Mesenchymal stem cell (in vitro differentiated cells and primary cell): Measurements from ENCODE around the gene AMPD2.

Experiments
- DNase-seq: peaks from one replicate; pipeline ENCODE4 v3.0.0-alpha.2; 2013
- H2AFZ ChIP-seq: one replicate; pipeline ENCODE4 v1.6.1; 2013; ENCODE audit warnings: low read depth, mild to moderate bottlenecking, control low read depth, inconsistent platforms, low read length, moderate library complexity
- H2AK5ac ChIP-seq: 2 replicates; pipeline ENCODE4 v1.6.1; 2013; ENCODE audit warnings: low read length, moderate library complexity, mild to moderate bottlenecking, inconsistent platforms; ENCODE audit not compliant: severe bottlenecking
- H2BK120ac ChIP-seq: one replicate; pipeline ENCODE4 v1.6.1; 2013; ENCODE audit warnings: low read depth, mild to moderate bottlenecking, inconsistent platforms, low read length, moderate library complexity
- H2BK12ac ChIP-seq, 2 experiments: one replicate each; pipeline ENCODE4 v1.6.1; 2013; ENCODE audit warnings: inconsistent platforms in 2 of 2, low read length in 2 of 2, mild to moderate bottlenecking in 2 of 2, moderate library complexity in 2 of 2, control low read depth in 1 of 2
- H2BK15ac ChIP-seq: one replicate; pipeline ENCODE4 v1.6.1; 2013; ENCODE audit warnings: mild to moderate bottlenecking, low read depth, inconsistent platforms; ENCODE audit not compliant: poor library complexity, severe bottlenecking
- H2BK5ac ChIP-seq: 2 replicates; pipeline ENCODE4 v1.6.1; 2013; ENCODE audit warnings: low read depth, mild to moderate bottlenecking, low read length, control low read depth, inconsistent platforms; ENCODE audit not compliant: poor library complexity, severe bottlenecking
- H3K14ac ChIP-seq, 2 experiments: one replicate each; pipeline ENCODE4 v1.6.1; 2013; ENCODE audit warnings: inconsistent platforms in 2 of 2, low read length in 2 of 2, control low read depth in 1 of 2, mild to moderate bottlenecking in 1 of 2, moderate library complexity in 1 of 2
- H3K18ac ChIP-seq, 2 experiments: one replicate each; pipeline ENCODE4 v1.6.1; 2013; ENCODE audit warnings: inconsistent platforms in 2 of 2, low read length in 2 of 2, control low read depth in 1 of 2, low read depth in 1 of 2, mild to moderate bottlenecking in 1 of 2
- H3K23ac ChIP-seq, 2 experiments: one replicate each; pipeline ENCODE4 v1.6.1; 2013; ENCODE audit warnings: inconsistent platforms in 2 of 2, low read length in 2 of 2, mild to moderate bottlenecking in 2 of 2, moderate library complexity in 2 of 2, control low read depth in 1 of 2
- H3K27ac ChIP-seq: 2 replicates; pipeline ENCODE4 v1.5.1; 2013; ENCODE audit warnings: mild to moderate bottlenecking, moderate library complexity, low read length, control low read depth, inconsistent platforms; ENCODE audit not compliant: poor library complexity, severe bottlenecking
- H3K27me3 ChIP-seq, 2 experiments: 2 replicates each; pipeline versions ENCODE4 v1.6.1 to v1.7.0; 2013; ENCODE audit warnings: low read length in 2 of 2, mild to moderate bottlenecking in 2 of 2, moderate library complexity in 2 of 2, control low read depth in 1 of 2, inconsistent platforms in 1 of 2; ENCODE audit not compliant: control insufficient read depth in 1 of 2, insufficient read depth in 1 of 2
- H3K36me3 ChIP-seq, 2 experiments: 2 replicates each; pipeline versions ENCODE4 v1.6.1 to v1.7.0; 2013; ENCODE audit warnings: low read length in 2 of 2, control low read depth in 1 of 2, inconsistent platforms in 1 of 2, low read depth in 1 of 2, mild to moderate bottlenecking in 1 of 2; ENCODE audit not compliant: insufficient read depth in 2 of 2, control insufficient read depth in 1 of 2
- H3K4ac ChIP-seq, 2 experiments: one replicate each; pipeline ENCODE4 v1.6.1; 2013; ENCODE audit warnings: inconsistent platforms in 2 of 2, low read length in 2 of 2, mild to moderate bottlenecking in 2 of 2, moderate library complexity in 2 of 2, control low read depth in 1 of 2, low read depth in 1 of 2
- H3K4me1 ChIP-seq: 2 replicates; pipeline ENCODE4 v1.6.1; 2013; ENCODE audit warnings: low read depth, low read length, control low read depth; ENCODE audit not compliant: control insufficient read depth, insufficient read depth
- H3K4me2 ChIP-seq: 2 replicates; pipeline ENCODE4 v1.6.1; 2013; ENCODE audit warnings: low read length, mild to moderate bottlenecking, inconsistent platforms; ENCODE audit not compliant: poor library complexity, severe bottlenecking
- H3K4me3 ChIP-seq, 2 experiments: 2 replicates each; pipeline versions ENCODE4 v1.5.1 to v1.7.0; 2013; ENCODE audit warnings: low read length in 2 of 2, mild to moderate bottlenecking in 2 of 2, control low read depth in 1 of 2, low read depth in 1 of 2; ENCODE audit not compliant: insufficient read depth in 1 of 2
- H3K79me1 ChIP-seq: replicated peaks from 2 replicates; pipeline ENCODE4 v1.6.1; 2013; ENCODE audit warnings: mild to moderate bottlenecking, control low read depth, low read length, inconsistent platforms; ENCODE audit not compliant: poor library complexity, severe bottlenecking
- H3K9ac ChIP-seq: 2 replicates; pipeline ENCODE4 v1.7.0; 2013; ENCODE audit warnings: mild to moderate bottlenecking, low read length, moderate library complexity
- H3K9me3 ChIP-seq: 2 replicates; pipeline ENCODE4 v1.7.0; 2013; ENCODE audit warnings: mild to moderate bottlenecking, low read length; ENCODE audit not compliant: control insufficient read depth
- H4K8ac ChIP-seq: one replicate; pipeline ENCODE4 v1.6.1; 2013; ENCODE audit warnings: inconsistent platforms, mild to moderate bottlenecking, low read length, moderate library complexity
- H4K91ac ChIP-seq: one replicate; pipeline ENCODE4 v1.6.1; 2013; ENCODE audit warnings: mild to moderate bottlenecking, low read length, inconsistent platforms
- WGBS: methylation state at CpG from one replicate; pipeline ENCODE4 v1.1.7; 2013; ENCODE audit warnings: mixed read lengths; 5-methylcytosine and 5-hydroxymethylcytosine counted together

Gene AMPD2

GRCh38 chr1:109657395-109657794 is 37.8 kb downstream of the AMPD2 start:
- no peak overlapping the region for H2BK5ac ChIP-seq

GRCh38 chr1:109657970-109658369 is 38.3 kb downstream of the AMPD2 start:
- Histone ChIP-seq H2AFZ (no peak overlapping the region), H3K4ac (no peak overlapping the region), H3K9ac (no peak overlapping the region), H3K4me3 (no peak overlapping the region), H3K27me3 (no peaks in the 10 kb centered on the region), H3K9me3 (no peaks in the 10 kb centered on the region), H3K36me3 (peaks cover 7% of the 10 kb centered on the region in 2 experiments), H2BK5ac (no peak overlapping the region), H2BK15ac (no peak overlapping the region), H2BK120ac (no peak overlapping the region), H4K91ac (no peak overlapping the region), H3K18ac (no peak overlapping the region), H3K4me2 (no peak overlapping the region), H3K4me1 (peaks cover 29% of the 10 kb centered on the region), H2AK5ac (no peak overlapping the region), H3K27ac (no peak overlapping the region), H3K79me1 (no peaks in the 10 kb centered on the region), H3K23ac (no peak overlapping the region), H4K8ac (no peak overlapping the region), H3K14ac (no peak overlapping the region), H2BK12ac (no peak overlapping the region)
- DNase-seq: no peak
- 70% methylated on average over 5 of the region's 7 CpGs for WGBS

More at GRCh38 chr1:109657395-109657794, 37.8 kb downstream of the AMPD2 start:
- H3K27ac ChIP-seq: no peak overlapping the region
- no peak overlapping the region for H3K23ac ChIP-seq
- H3K4ac ChIP-seq: no peak overlapping the region
- H2AK5ac ChIP-seq: no peak overlapping the region
- DNase-seq: no peak
- H3K14ac ChIP-seq: no peak overlapping the region
- peaks cover 0 to 4% of the 10 kb centered on the region in 2 experiments for H3K27me3 ChIP-seq
- no peaks in the 10 kb centered on the region for H3K79me1 ChIP-seq
- no peak overlapping the region for H3K4me2 ChIP-seq
- no peak overlapping the region for H3K4me3 ChIP-seq
- H2BK15ac ChIP-seq: no peak overlapping the region
- WGBS: 92% methylated on average over 4 of the region's 4 CpGs
- no peak overlapping the region for H3K9ac ChIP-seq
- no peak overlapping the region for H4K8ac ChIP-seq
- peaks cover 7% of the 10 kb centered on the region in 2 experiments for H3K36me3 ChIP-seq
- no peak overlapping the region for H2BK12ac ChIP-seq
- H2AFZ ChIP-seq: no peak overlapping the region
- H3K4me1 ChIP-seq: peaks cover 29% of the 10 kb centered on the region
- H4K91ac ChIP-seq: no peak overlapping the region
- no peak overlapping the region for H2BK120ac ChIP-seq
- no peaks in the 10 kb centered on the region for H3K9me3 ChIP-seq
- no peak overlapping the region for H3K18ac ChIP-seq

- H2AFZ ChIP-seq: no peak overlapping the region
- H3K4me1 ChIP-seq: peaks cover 29% of the 10 kb centered on the region
- no peak overlapping the region for H3K27ac ChIP-seq
- H2BK12ac ChIP-seq: no peak overlapping the region
- 58% methylated on average over 3 of the region's 3 CpGs for WGBS
- H3K18ac ChIP-seq: no peak overlapping the region
- H3K4ac ChIP-seq: no peak overlapping the region
- H4K8ac ChIP-seq: no peak overlapping the region
- H3K79me1 ChIP-seq: no peaks in the 10 kb centered on the region
- H2BK5ac ChIP-seq: no peak overlapping the region
- H2AK5ac ChIP-seq: no peak overlapping the region
- H3K36me3 ChIP-seq: peaks cover 7% of the 10 kb centered on the region in 2 experiments
- DNase-seq: no peak
- no peak overlapping the region for H2BK15ac ChIP-seq
- no peaks in the 10 kb centered on the region for H3K27me3 ChIP-seq
- H3K14ac ChIP-seq: no peak overlapping the region
- no peak overlapping the region for H3K4me3 ChIP-seq
- H3K4me2 ChIP-seq: no peak overlapping the region
- H3K9me3 ChIP-seq: no peaks in the 10 kb centered on the region
- H4K91ac ChIP-seq: no peak overlapping the region
- H3K9ac ChIP-seq: no peak overlapping the region
- H2BK120ac ChIP-seq: no peak overlapping the region
- no peak overlapping the region for H3K23ac ChIP-seq
Measured at GRCh38 chr1:109658533-109659042, 39.0 kb downstream of the AMPD2 start.

- H2BK15ac ChIP-seq: no peak overlapping the region
- 100% methylated on average over 1 of the region's 2 CpGs for WGBS
- no peak for DNase-seq
- no peak overlapping the region for H3K4me3 ChIP-seq
- no peak overlapping the region for H3K14ac ChIP-seq
- no peak overlapping the region for H3K4ac ChIP-seq
- no peak overlapping the region for H3K18ac ChIP-seq
- no peaks in the 10 kb centered on the region for H3K9me3 ChIP-seq
- H3K27ac ChIP-seq: no peak overlapping the region
- no peak overlapping the region for H3K9ac ChIP-seq
- H4K91ac ChIP-seq: no peak overlapping the region
- H2BK5ac ChIP-seq: no peak overlapping the region
- H3K27me3 ChIP-seq: no peaks in the 10 kb centered on the region
- no peak overlapping the region for H2AK5ac ChIP-seq
- no peak overlapping the region for H2BK12ac ChIP-seq
- H2AFZ ChIP-seq: no peak overlapping the region
- H3K23ac ChIP-seq: no peak overlapping the region
- peaks cover 7% of the 10 kb centered on the region in 2 experiments for H3K36me3 ChIP-seq
- no peak overlapping the region for H2BK120ac ChIP-seq
- peaks cover 29% of the 10 kb centered on the region for H3K4me1 ChIP-seq
- H3K4me2 ChIP-seq: no peak overlapping the region
- H4K8ac ChIP-seq: no peak overlapping the region
- no peaks in the 10 kb centered on the region for H3K79me1 ChIP-seq
Measured at GRCh38 chr1:109659145-109659544, 39.5 kb downstream of the AMPD2 start.
